IPS-18c (cell line): Measurements from ENCODE around the gene HECW1.

Experiments
- H3K4me3 ChIP-seq: 2 replicates; pipeline ENCODE4 v1.7.0; 2013; ENCODE audit warnings: low read depth, mild to moderate bottlenecking, low read length, moderate library complexity; ENCODE audit not compliant: insufficient read depth
- H3K9me3 ChIP-seq: one replicate; pipeline ENCODE4 v1.6.1; 2013; ENCODE audit warnings: mild to moderate bottlenecking, low read length, moderate library complexity; ENCODE audit not compliant: control insufficient read depth, insufficient read depth

The HECW1 gene

DNA sequence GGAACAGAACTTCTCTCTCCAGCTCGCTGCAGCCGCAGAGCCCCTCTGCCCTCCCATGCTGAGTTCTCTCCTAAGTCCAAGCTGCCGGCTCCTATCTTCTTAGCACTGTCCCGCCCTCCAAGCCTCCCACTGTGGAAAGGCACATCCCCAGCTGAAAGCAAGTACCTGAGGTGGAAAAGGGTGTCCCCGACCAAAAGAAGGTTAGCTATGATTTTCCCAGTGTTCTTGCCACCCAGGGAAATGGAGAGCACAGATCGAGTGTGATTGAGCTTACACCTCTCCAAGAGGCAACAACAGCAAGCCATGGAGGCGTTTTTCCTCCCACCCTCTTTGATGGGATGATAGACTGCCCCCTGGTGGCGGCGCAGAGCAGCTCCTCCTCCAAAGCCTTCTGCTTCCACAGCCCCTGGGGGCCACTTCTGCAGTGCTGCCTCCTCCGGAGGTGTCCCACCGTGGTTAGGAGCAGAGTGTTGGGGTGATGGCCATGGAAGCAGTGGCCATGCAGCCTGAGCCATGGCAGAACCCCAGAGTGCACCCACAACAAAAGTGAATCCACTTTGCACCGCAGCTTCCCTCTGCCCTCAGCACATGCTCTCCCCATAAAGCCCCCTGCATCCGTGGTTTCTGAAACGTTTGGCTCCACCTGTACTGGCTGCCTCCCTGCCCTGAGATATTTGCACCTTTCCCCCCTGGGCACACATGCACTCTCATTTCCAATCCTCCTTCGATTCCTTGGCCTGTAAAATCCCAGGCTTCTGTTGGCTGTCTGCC is 327.4 kb downstream of the HECW1 start:
- Histone ChIP-seq H3K9me3 (no peaks in the 10 kb centered on the region), H3K4me3 (no peak overlapping the region)

DNA sequence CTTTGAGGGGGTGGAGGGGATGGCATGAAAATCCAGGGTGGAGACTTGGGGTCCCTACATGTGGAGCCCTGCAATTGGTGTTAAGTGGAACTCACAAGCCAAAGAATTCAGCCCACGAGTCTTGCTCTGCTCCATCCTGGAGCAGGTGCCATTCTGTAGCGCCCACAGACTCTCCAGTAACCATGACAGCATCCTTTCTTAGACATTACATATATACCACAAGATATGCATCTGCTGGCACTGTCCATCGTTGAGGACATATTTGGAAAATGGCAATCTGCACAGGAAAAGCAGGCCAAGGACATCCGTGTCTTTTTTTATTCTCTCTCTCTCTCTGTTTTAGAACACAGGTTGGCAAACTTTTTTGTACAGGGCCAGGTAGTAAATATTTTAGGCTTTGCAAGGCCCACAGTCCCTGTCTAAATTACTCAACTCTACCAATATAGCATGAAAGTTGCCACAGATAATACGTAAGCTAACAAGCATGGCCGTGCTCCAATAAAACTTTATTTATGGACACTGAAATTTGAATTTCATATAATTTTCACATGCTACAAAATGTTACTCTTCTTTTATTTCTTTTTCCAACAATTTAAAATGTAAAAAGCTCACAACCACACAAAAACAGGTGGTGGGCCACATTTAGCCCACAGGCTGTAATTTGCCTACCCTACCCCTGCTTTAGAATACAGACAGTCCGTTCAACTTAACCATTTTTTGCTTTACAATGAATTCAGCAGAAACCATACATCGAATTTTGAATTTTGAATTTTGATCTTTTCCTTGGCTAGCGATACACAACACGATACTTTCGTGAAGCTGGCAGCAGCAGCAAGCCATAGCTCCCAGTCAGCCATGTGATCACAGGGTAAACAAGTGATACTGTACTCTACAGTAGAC is 329.0 kb downstream of the HECW1 start:
- H3K9me3 ChIP-seq = no peaks in the 10 kb centered on the region
- H3K4me3 ChIP-seq = no peak overlapping the region

DNA sequence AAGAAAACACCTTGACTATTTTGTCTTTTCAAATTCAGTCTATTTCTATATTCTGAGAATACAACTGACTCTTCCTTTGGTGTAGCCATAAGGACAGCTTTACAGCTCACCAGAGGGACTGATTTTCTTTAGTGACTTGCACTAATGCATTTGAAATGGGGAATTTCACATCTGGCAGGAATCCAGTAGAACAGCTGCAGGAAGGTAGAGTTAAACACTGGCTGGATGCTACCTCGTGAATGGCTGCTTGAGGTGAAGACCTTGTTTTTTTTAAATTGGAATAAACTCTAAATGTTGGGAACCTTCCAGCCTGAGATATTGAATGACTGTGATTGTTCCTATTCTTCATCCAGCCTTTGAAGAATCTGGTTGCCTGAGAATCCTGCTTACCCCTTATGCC is 330.9 kb downstream of the HECW1 start:
- Histone ChIP-seq H3K4me3 (no peak overlapping the region), H3K9me3 (no peaks in the 10 kb centered on the region)

DNA sequence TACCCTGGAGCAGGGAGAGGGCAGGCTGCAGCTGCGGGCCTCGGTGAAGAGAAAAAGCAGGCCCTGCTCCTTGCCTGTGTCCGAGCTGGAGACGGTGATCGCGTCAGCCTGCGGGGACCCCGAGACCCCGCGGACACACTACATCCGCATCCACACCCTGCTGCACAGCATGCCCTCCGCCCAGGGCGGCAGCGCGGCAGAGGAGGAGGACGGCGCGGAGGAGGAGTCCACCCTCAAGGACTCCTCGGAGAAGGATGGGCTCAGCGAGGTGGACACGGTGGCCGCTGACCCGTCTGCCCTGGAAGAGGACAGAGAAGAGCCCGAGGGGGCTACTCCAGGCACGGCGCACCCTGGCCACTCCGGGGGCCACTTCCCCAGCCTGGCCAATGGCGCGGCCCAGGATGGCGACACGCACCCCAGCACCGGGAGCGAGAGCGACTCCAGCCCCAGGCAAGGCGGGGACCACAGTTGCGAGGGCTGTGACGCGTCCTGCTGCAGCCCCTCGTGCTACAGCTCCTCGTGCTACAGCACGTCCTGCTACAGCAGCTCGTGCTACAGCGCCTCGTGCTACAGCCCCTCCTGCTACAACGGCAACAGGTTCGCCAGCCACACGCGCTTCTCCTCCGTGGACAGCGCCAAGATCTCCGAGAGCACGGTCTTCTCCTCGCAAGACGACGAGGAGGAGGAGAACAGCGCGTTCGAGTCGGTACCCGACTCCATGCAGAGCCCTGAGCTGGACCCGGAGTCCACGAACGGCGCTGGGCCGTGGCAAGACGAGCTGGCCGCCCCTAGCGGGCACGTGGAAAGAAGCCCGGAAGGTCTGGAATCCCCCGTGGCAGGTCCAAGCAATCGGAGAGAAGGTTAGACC is 332.5 kb downstream of the HECW1 start:
- no peaks in the 10 kb centered on the region for H3K9me3 ChIP-seq
- no peak overlapping the region for H3K4me3 ChIP-seq

DNA sequence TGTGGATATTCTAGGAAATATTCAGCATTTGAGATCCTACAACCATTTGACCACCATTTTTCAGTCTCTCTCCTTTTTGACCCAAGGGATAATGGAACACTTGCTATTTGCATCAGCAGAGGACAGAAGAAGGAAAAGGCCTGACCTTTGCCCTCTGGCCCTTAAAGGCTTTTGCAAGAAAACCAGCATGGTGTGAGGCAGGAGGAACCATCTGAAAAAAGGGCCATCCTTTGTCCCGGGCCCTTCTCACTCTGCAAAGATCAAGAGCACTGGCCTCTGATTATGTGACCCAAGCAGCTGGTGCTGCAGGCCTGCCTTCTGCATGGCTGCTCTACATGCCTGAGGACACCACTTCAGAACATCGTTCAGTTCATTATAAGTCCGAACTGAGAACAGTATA is 337.1 kb downstream of the HECW1 start:
- no peaks in the 10 kb centered on the region for H3K9me3 ChIP-seq
- H3K4me3 ChIP-seq = no peak overlapping the region

DNA sequence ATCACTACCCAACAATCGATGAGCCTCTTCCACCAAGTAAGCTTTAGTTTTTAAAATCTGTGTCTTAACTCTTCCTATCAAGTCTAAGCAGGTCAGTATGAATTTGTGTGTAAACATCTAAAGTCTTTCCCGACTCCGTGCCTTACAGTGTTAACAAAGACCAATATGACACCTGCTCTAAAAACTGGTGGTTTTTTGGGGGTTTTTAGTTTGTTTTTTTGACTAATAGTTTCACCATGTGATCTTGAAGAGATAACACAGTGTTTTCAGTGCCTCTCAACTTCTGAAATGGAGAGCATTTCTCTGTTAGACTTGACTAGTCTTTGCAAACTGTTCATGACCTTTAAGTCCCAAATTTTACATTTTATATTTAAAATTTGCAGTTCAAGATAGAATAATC is 338.4 kb downstream of the HECW1 start:
- H3K4me3 ChIP-seq = no peak overlapping the region
- no peaks in the 10 kb centered on the region for H3K9me3 ChIP-seq

DNA sequence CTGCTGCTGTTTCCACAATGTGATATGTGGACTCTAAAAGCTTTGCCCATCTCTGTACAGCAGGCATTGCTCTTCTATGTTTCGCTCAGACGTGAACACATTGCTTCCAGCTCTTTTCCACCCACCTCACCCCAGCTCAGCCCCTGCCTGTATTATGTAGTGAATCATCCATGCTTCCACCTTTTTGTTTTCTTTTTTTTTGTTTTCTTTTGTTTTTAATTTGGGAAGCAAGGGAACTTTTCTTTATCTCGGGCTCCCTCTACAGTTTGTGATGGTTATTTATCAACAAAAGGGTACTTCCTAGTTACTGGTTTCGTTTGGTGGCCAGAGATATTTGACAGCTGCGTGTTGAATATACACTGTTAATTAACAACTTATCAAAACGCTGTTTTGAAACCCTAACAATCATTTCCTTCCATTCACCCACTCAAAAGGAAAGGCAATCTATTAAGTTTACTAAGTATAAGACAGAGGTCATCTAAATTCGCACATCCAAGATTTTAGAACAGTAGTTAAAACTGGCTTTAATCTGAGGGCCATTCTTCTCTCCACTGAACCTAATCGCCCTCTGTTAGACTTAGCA is 342.6 kb downstream of the HECW1 start:
- Histone ChIP-seq H3K9me3 (no peaks in the 10 kb centered on the region), H3K4me3 (no peak overlapping the region)

DNA sequence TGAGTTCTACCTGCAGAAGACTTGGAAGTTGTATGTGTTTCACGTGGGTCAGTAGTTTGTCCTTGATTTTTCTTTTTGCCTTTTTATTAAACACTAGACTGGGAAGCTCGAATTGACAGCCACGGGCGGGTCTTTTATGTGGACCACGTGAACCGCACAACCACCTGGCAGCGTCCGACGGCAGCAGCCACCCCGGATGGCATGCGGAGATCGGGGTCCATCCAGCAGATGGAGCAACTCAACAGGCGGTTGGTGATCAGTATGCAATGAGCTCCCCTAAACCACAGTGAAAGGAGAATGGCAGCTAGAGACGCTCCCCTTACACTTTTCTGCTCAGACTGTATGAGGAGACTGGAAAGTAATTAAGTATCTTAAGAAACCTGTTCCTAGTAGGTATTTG is 343.8 kb downstream of the HECW1 start:
- H3K4me3 ChIP-seq = no peak overlapping the region

DNA sequence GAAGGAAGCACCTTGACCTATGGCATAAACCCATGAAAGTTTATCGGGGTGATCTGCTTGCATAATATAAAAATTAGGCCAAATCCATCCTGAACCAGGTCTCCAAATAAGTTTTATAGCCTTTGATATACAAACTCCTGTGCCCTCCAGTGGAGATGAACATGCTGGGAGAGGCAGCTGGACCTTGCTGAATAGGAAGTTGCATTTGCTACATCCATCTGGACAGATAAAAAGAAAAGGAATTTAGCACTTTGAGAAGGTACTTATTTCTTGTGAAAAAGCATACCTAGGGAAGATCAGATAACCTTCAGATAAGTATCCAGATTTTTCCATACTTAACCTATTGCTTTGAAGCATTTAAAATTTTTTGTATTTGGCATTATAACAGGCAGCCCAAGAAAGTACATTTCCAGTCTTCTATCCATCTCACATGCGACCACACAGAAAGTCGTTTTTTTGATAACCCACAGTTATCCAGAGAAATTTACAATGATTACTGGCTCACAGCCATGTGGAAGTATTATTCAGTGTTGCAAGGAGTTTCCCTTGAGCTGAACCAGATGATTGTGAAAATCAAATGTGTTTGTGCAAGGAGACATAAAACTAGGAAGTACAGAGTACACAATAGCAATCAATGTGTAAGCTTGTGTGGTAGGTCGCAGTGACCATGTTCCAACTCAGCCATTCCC is 346.0 kb downstream of the HECW1 start:
- Histone ChIP-seq H3K4me3 (no peak overlapping the region), H3K9me3 (no peaks in the 10 kb centered on the region)

More for the DNA sequence above, 343.8 kb downstream of the HECW1 start:
- no peaks in the 10 kb centered on the region for H3K9me3 ChIP-seq

DNA sequence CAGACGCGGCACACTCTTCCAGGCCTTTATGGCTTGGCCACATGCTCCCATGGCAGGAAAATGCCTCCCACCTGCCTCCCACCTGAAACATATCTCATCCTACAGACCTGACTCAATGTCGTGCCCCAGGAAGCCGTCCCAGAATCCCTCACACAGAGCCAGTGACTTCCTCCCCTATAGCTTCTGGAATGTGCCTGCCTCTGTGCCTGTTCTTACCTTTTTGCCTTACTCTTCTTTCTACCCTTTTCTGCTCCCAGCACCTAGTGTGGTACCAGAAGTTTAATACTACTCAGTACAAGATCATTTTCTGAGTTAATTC is 346.5 kb downstream of the HECW1 start:
- Histone ChIP-seq H3K9me3 (no peaks in the 10 kb centered on the region), H3K4me3 (no peak overlapping the region)

DNA sequence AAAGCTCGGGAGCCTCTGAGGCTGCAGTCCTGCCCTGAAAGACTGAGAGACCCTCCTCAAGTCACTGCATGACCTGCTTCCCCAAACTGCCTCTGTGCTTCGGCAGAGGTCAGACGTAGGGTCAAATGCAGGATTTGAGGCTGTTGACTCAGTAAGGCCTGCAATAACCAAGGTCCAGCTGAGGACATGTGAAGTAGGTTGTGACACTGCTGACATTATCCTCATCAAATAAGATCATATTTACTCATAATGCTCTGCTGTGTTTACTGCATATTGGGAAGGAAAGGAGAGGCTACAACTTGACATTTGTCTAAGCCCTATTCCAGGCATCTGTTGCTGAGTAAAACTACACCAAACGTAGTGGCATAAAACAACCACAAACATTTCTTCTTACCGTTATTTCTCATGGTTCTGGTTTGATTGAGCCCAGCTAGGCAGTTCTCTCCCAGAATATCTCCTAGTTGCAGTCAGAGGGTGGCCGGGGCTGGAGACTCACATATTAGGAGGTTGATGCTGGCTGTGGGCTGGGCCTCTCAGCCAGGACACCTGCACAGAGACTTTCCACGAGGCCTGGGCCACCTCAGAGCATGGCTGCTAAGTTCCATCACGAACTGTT is 348.4 kb downstream of the HECW1 start:
- H3K9me3 ChIP-seq = no peaks in the 10 kb centered on the region
- H3K4me3 ChIP-seq = no peak overlapping the region

DNA sequence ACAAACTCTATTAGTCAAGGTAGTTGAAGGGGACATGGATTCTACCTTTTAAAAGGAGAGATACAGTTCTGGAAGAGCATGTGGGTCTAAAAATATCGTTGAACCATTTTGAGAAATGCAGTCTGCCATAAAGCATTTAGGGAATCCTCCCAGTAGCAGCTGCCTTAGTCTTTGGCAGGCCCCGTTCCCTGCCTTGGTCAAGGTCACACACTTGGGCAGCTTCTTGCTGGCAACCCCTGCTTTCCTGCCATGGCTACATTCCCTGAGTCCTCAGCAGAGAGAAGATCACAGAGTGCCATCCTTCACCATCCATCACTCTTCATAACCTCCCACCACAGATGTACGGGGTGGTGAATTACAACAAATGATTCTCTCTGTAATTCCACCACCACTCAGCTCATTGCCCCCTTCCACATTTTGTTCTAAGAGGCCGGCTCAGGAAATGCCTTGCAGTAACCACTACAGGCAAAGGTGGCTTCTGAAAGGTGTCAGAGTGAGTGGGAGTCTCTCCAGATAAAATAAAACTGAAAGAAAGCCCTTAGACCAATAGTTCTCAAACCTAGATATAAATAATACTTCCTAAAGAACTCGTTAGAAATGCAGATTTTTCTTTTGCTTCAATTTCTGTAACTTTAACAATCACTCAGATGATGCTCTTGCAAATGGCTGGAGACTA is 349.0 kb downstream of the HECW1 start:
- Histone ChIP-seq H3K9me3 (no peaks in the 10 kb centered on the region), H3K4me3 (no peak overlapping the region)

DNA sequence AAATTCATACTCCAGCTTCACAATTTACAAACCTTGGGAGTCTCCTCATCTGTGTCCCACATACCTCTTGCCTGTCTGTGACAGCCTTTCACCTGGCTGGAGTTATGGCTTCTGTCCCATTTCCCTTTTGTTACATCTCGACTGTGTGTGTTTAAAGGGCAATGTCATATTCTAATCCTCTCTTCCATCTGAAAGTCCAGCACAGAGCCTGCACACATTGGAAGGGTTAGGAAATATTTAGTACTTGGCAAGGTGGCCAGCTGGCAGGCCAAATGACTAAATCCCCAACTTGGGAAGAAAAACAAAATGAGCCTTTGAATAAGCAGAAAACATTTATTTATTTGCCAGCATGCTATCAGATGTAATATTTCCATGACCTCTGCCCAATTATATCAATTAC is 350.4 kb downstream of the HECW1 start:
- Histone ChIP-seq H3K9me3 (no peaks in the 10 kb centered on the region), H3K4me3 (no peak overlapping the region)

DNA sequence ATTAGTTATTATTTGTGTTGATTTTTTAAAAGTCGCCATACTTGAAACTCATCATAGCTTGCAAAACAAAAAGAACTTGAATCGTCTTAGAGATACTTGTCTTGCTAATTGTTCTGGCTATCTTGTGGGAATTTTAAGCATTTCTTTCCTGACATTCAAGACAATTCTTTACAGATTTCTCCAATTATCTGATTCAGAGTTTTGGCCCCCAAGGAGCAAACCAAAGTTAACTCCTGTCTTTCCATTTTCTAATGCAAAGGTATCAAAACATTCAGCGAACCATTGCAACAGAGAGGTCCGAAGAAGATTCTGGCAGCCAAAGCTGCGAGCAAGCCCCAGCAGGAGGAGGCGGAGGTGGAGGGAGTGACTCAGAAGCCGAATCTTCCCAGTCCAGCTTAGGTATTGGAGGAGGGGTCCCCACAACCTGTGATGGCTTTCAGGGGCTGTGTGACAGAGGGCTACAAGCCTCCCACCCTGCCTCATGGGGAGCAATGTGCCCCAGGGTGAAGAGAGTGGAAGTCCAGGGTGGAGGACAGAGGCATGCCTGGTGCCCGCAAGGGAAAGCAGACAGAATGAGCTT is 351.0 kb downstream of the HECW1 start:
- no peak overlapping the region for H3K4me3 ChIP-seq
- H3K9me3 ChIP-seq = no peaks in the 10 kb centered on the region

DNA sequence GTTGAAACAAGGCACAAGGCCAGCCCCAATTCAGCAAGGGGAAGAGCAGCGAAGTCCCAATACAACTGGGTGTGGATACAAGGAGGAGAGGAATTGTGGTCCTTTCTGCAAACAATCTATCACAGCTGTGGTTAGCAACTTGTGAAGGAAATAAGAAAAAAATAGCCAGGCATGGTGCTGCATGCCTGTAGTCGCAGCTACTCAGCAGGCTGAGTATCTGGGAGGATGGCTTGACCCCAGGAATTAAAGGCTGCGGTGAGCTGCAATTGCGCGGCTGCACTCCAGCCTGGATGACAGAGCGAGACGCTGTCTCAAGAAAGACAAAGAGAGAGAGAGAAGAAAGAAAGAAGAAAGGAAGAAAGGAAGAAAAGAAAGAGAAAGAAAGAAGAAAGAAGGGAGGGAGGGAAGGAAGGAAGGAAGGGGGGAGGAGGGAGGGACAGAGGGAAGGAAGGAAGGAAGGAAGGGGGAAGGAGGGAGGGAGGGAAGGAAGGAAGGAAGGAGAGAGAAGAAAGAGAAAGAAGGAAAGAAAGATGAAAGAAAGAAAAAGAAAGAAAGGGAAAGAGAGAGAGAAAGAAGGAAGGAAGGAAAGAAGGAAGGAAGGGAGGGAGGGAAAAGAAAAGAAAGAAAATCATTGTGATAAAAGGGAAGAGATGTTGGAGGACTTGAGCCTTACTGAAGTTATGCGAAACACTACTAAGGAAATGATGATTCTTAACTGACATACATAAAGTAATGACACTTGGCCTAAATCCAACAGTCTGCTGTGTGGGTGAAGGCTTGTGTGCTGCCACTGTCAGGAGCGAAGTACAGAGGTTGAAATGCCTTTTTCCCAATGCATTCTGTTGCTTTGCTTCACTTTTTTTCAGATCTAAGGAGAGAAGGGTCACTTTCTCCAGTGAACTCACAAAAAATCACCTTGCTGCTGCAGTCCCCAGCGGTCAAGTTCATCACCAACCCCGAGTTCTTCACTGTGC is 353.4 kb downstream of the HECW1 start:
- Histone ChIP-seq H3K4me3 (no peak overlapping the region), H3K9me3 (no peaks in the 10 kb centered on the region)
